Cerebellar cortex (tissue), 1 donor: ENCODE data around the gene BIN2.
A peak's percentile ranks its signal among the peaks of the same experiment; 100 is the strongest.
"Not testable (repeated sequence)": the region's sequence is repeated elsewhere in the genome, so short reads cannot be mapped to it uniquely, and the experiment has no call there.

Source experiments
- DNase-seq: peaks from one replicate; pipeline ENCODE4 v3.0.0-alpha.2; 2015; ENCODE audit warnings: low spot score

Gene BIN2

GRCh38 chr12:51345681-51346080 is 21.7 kb upstream of the BIN2 start:
- DNase-seq, result no peak

GRCh38 chr12:51343201-51343600 is 19.2 kb upstream of the BIN2 start:
- DNase-seq, result no peak

DNA sequence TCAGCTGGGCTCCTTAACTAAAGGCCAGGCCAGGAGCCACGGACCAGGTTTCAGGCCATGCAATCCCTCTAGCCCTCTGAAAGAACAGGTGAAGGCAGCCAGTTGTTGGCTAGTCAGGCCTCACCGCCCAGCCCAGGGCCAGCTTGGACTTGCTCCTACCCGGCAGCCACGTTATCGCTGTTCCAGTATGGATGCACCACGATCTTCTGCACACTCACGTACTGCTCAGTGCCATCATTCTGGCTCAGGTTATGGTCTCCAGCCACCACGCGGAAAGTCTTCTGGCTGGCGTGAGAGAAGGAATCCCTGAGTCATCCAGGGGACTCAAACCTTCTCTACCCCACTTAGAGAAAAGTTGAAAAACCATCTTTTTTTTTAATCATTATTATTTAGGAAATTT is 18.4 kb upstream of the BIN2 start:
- DNase-seq, result no peak

- DNase-seq, result peak; percentile 79
These were observed 17.5 kb upstream of the BIN2 start for GRCh38 chr12:51341251-51342007.

GRCh38 chr12:51339750-51340149 is 15.8 kb upstream of the BIN2 start:
- no peak for DNase-seq

DNA sequence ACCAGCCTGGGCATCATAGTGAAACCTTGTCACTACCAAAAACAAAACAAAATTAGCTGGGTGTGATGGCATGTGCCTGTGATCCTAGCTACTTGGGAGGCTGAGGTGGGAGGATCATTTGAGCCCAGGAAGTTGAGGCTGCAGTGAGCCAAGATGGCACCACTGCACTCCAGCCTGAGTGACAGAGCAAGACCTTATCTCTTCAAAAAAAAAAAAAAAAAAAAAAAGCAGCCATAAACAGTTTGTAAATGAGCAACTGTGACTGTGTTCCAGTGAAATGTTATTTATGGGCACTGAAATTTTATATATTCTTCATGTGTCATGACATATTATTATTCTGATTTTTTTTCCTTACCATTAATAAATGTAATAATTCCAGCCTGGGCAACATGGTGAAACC is 13.4 kb upstream of the BIN2 start:
- DNase-seq, result not testable (repeated sequence)

- no peak for DNase-seq
These were observed 12.0 kb upstream of the BIN2 start for GRCh38 chr12:51335931-51336330.

DNA sequence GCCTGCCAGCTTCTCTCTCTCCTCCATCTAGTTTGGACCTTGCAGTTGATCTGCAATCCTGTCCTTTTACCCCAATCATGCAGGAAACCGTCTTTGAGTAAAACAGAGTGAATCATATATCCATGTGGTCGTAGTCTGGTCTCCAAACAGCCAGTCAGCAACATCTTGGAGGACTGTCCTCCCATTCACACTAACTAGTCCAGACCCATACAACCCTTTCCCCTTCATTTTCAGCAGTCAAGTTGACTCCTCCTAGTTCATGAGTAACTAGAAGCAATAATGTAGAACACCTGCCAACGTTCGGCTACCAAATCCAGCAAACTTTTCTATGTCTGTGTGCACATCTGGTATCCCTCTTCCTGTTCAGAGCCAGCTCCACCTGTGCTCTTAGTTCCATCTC is 10.8 kb upstream of the BIN2 start:
- DNase-seq, result no peak

GRCh38 chr12:51333536-51333935 is 9.6 kb upstream of the BIN2 start:
- no peak for DNase-seq

DNA sequence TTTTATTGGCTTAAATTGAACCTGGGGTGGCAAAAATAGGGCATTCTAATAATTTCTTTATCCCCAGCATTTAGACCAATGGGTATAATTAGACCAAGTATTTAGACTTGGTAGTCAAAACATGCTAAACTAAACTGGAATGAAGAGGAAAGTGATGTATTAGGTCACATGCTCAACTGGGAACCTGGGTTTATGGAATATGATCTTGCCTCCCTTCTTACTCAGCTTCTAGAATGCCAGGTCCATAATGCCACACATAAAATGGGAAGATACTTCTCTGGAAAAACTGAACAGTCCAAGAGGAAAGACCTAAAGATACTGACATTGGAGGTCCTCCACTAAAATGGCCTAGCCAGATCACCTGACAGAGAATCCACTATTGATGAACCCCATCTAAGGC is 6.2 kb upstream of the BIN2 start:
- no peak for DNase-seq

- DNase-seq, result no peak
These were observed 5.8 kb upstream of the BIN2 start for GRCh38 chr12:51329742-51330141.

- DNase-seq, result no peak
These were observed 4.6 kb upstream of the BIN2 start for GRCh38 chr12:51328587-51328986.

DNA sequence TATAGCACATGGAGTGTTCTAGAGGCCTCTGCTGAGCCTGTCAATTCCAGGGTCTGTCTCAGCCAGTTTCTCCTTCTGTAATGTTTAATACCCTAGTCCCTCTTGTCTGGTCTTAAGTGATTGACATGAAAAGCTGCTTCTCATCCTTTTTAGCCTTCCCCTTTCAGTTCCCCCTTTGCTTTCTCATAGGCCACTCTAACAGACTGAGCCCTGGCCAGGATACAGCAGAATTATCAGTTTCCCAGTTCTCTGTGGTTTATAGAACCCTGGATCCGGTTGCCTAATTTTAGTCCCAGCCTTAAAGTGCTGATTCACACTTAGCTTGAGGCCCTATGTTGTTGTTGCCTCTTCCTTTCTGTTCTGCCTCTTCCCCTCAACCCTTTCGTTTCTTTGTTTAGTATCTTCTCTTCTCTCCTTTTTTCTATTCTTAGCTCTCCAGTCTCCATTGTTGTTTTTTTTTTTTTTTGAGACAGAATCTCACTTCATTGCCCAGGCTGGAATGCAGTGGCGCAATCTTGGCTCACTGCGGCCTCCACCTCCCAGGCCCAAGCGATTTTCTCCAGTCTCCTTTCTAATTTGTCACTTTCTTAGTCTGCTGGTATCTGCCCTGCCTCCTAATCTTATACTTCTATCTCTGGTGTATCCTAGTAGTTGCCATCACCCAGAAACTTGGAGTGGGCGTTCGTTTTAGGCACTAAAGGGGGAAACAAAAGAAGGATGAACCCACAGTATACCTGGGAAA is 2.9 kb upstream of the BIN2 start:
- DNase-seq, result no peak

GRCh38 chr12:51324953-51325352 is 979 bp upstream of the BIN2 start:
- DNase-seq, result no peak

- DNase-seq, result no peak
These were observed 535 bp downstream of the BIN2 start for GRCh38 chr12:51323317-51323960.

GRCh38 chr12:51322452-51322851 is 1.5 kb downstream of the BIN2 start:
- DNase-seq, result no peak

DNA sequence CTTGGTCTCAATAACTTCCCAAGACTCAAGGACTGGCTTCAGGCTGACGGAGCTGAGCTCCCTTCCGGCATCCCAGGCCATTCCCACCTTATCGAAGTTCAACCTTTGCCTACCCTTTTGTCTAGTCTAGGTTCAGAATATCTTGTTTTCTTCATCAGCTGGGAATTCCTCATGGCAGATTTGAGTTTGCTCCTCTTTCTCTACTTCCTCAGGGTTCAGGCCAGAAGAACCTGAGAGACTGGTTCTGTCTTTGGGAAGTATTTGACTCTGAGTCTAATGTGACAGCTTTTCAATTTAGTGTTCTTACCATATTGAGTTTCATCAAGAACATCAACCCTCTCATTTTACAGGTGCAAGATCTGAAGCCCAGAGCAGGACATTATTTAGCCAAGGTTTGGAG is 2.1 kb downstream of the BIN2 start:
- no peak for DNase-seq

- DNase-seq, result no peak
These were observed 3.2 kb downstream of the BIN2 start for GRCh38 chr12:51320695-51321320.

DNA sequence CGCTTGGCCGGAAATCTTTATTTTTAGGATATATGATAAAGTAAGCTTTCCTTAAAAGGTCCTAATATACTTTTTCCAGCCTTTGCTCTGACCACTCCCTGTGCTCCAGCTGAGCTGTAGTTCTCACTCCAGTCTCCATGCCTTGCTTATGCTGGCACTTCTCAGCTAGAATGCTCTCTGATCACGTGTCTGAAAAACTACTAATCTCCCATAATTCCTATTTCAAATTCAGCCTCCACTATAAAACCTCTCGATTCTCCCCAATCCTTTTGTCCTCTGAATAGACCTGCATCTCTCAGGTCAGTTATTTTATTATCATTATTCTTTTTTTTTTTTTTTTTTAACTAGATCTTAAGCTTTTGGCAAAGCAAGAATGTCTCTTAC is 3.7 kb downstream of the BIN2 start:
- DNase-seq, result no peak

DNA sequence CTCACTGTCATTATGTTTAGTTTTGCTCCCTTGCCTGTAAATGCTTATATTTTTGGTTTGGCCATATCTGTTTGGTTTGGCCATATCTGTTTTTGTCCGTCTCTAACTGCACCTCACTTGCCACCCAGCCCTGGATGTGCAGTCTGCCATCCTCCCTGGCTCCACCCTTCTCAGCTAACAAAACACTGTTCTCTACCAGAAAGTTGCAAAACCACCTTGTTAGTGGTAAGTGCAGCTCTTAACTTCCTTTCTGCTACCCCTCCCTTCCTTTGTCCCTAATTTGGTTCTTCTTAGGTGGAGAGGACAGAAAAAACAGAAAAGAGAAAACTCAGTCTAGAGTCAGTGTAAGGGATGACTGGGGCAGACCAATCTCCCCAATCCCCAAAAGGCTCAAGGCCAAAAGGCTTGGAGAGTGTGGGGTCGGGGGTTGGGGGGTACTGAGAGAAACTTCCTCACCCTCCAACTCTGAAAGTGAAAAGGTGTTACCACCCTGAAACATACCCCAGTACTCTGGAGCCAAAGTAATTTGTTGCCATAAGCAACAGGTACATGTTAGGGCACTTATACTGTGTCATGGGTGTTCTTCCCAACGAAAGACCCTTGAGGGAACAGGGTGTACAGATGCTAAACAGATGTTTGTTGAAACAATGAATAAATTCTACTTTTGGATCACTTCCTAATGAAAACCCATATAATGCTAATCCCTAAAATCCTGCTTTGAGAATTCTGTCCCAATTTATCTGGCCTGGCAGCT is 5.0 kb downstream of the BIN2 start:
- DNase-seq, result no peak

DNA sequence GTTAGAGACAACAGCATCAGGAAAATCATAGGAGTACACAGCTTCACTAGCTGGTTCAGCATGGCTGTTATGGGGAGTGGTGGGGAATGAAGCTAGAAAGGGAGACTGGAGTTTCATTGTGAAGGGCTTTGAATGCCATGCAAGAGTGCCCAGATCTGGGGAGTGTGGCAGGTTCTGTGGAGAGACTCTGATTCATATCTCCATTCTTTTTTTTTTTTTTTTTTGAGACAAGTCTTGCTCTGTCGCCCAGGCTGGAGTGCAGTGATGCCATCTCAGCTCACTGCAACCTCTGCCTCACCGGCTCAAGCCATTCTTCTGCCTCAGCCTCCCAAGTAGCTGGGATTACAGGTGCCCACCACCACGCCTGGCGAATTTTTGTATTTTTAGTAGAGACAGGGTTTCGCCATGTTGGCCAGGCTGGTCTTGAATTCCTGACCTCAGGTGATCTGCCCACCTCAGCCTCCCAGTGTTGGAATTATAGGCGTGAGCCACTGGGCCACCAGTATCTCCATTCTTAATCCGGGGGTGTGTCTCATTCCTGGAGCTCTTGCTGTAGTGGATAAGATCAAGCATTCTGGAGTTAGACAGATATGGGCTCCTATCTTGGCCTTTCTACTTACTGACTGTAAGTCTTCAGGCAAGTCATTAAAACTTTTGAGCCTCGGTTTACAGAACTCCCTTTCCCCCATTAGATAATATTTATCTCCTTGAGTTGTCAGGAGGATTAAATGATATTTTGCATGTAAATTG is 5.7 kb downstream of the BIN2 start:
- not testable (repeated sequence) for DNase-seq
